CD14-positive monocyte (primary cell): Measurements from ENCODE around the gene AP1S1. TPM values are rescaled to one million over a fixed set of nuclear protein-coding genes. Genes with fewer than 3 reads are reported as not detected.

ENCODE experiments used
- DNase-seq, 3 donors: peaks; one replicate each; pipeline ENCODE4 v3.0.0-alpha.2; 2011 to 2022
- H2AFZ ChIP-seq: 2 replicates; pipeline ENCODE4 v1.6.0; 2012; ENCODE audit warnings: mild to moderate bottlenecking, low read depth, low read length, inconsistent platforms; ENCODE audit not compliant: insufficient read depth, poor library complexity, severe bottlenecking
- H3K27ac ChIP-seq, 2 donors: 1 replicate in 1 of 2; 2 replicates in 1 of 2; pipeline ENCODE4 v1.5.1; 2012 to 2013; ENCODE audit warnings: low read length in 2 of 2, control low read depth in 1 of 2, inconsistent platforms in 1 of 2, low read depth in 1 of 2, mild to moderate bottlenecking in 1 of 2
- H3K27me3 ChIP-seq, 2 donors: one replicate each; pipeline versions ENCODE4 v1.6.0 to v1.6.1; 2011 to 2013; ENCODE audit warnings: low read length in 2 of 2; ENCODE audit not compliant: control insufficient read depth in 2 of 2, insufficient read depth in 2 of 2
- H3K36me3 ChIP-seq, 2 donors: replicated peaks in 1 of 2; 1 replicate in 1 of 2; 2 replicates in 1 of 2; pipeline versions ENCODE4 v1.5.1 to v1.6.1; 2012 to 2013; ENCODE audit warnings: low read length in 2 of 2, control low read depth in 1 of 2, inconsistent platforms in 1 of 2, mild to moderate bottlenecking in 1 of 2; ENCODE audit not compliant: insufficient read depth in 2 of 2, control insufficient read depth in 1 of 2
- H3K4me1 ChIP-seq, 2 donors: 1 replicate in 1 of 2; 2 replicates in 1 of 2; pipeline versions ENCODE4 v1.5.1 to v1.6.1; 2012 to 2013; ENCODE audit warnings: low read length in 2 of 2, control low read depth in 1 of 2, inconsistent platforms in 1 of 2, mild to moderate bottlenecking in 1 of 2, moderate library complexity in 1 of 2; ENCODE audit not compliant: insufficient read depth in 2 of 2, control insufficient read depth in 1 of 2
- H3K4me2 ChIP-seq: replicated peaks from 2 replicates; pipeline ENCODE3; 2012; ENCODE audit warnings: low read length, moderate library complexity, mild to moderate bottlenecking; ENCODE audit not compliant: poor library complexity, severe bottlenecking; ENCODE audit errors: extremely low read depth
- H3K4me3 ChIP-seq, 3 experiments: fragments of 200-600 bp in 1 of 3; sonication (generic) in 1 of 3; replicated peaks in 1 of 3; 1 replicate in 2 of 3; 2 replicates in 1 of 3; pipeline ENCODE4 v1.5.1; 2011 to 2013; ENCODE audit warnings: low read length in 3 of 3, mild to moderate bottlenecking in 3 of 3, control low read depth in 2 of 3, low read depth in 2 of 3, inconsistent platforms in 1 of 3, moderate library complexity in 1 of 3
- H3K79me2 ChIP-seq: 2 replicates; pipeline ENCODE4 v1.6.0; 2012; ENCODE audit warnings: mild to moderate bottlenecking, control low read depth, inconsistent platforms, low read length, moderate library complexity; ENCODE audit not compliant: insufficient read depth
- H3K9ac ChIP-seq: 2 replicates; pipeline ENCODE4 v1.6.0; 2017; ENCODE audit warnings: low read length, mild to moderate bottlenecking; ENCODE audit not compliant: insufficient read depth, poor library complexity, severe bottlenecking
- H3K9me3 ChIP-seq, 2 donors: replicated peaks in 1 of 2; 1 replicate in 1 of 2; 2 replicates in 1 of 2; pipeline versions ENCODE4 v1.5.1 to v1.6.1; 2012 to 2013; ENCODE audit warnings: low read length in 2 of 2, control low read depth in 1 of 2; ENCODE audit not compliant: control insufficient read depth in 1 of 2, insufficient read depth in 1 of 2
- H4K20me1 ChIP-seq: 2 replicates; pipeline ENCODE4 v1.6.0; 2012; ENCODE audit warnings: mild to moderate bottlenecking, low read length, control low read depth, moderate library complexity; ENCODE audit not compliant: insufficient read depth
- H3K27ac Mint-ChIP-seq, 7 donors: one replicate each; pipeline ENCODE4 v1.8.0; 2020; ENCODE audit warnings: mild to moderate bottlenecking in 7 of 7, mixed read lengths in 7 of 7, moderate library complexity in 6 of 7, inconsistent platforms in 2 of 7
- H3K27me3 Mint-ChIP-seq, 3 donors: one replicate each; pipeline ENCODE4 v1.8.0; 2021 to 2022; ENCODE audit warnings: low read depth in 3 of 3, mild to moderate bottlenecking in 3 of 3, mixed read lengths in 3 of 3, moderate library complexity in 3 of 3, inconsistent platforms in 1 of 3
- H3K36me3 Mint-ChIP-seq, 2 donors: one replicate each; pipeline ENCODE4 v1.8.0; 2020; ENCODE audit warnings: mixed read lengths in 2 of 2, inconsistent platforms in 1 of 2, mild to moderate bottlenecking in 1 of 2
- H3K4me1 Mint-ChIP-seq: one replicate; pipeline ENCODE4 v1.8.0; 2020; ENCODE audit warnings: mild to moderate bottlenecking, mixed read lengths
- H3K4me3 Mint-ChIP-seq, 2 donors: one replicate each; pipeline ENCODE4 v1.8.0; 2020; ENCODE audit warnings: mild to moderate bottlenecking in 2 of 2, mixed read lengths in 2 of 2, moderate library complexity in 1 of 2
- H3K9me3 Mint-ChIP-seq, 7 donors: one replicate each; pipeline ENCODE4 v1.8.0; 2020 to 2022; ENCODE audit warnings: mixed read lengths in 7 of 7, mild to moderate bottlenecking in 6 of 7, moderate library complexity in 6 of 7, inconsistent platforms in 2 of 7
- WGBS: methylation state at CpG from one replicate; pipeline ENCODE4 v1.1.5; 2013; ENCODE audit warnings: missing lambda C conversion rate; ENCODE audit not compliant: insufficient coverage; 5-methylcytosine and 5-hydroxymethylcytosine counted together
- intact Hi-C, 2 donors: fragments of 100-400 bp; cut with micrococcal nuclease; formaldehyde crosslinking; loops; one replicate each; pipeline versions ENCODE4 v1.15.0 to v1.15.1; 2023
- polyA plus RNA-seq, 3 donors: library from polyadenylated mRNA; depleted of rRNA in 1 of 3; unstranded in 2 of 3; stranded (reverse) in 1 of 3; fragments of 300-500 nt in 2 of 3; fragments of >200 nt in 1 of 3; fragmentation: Illumina TruSeq in 2 of 3; gene quantifications; 1 replicate in 2 of 3; 2 replicates in 1 of 3; pipeline ENCODE4 v1.2.3, GENCODE V29; 2012 to 2021
- TF ChIP-seq, protein P1 (sequence below): fragments of 200-600 bp; IDR thresholded peaks from one replicate; pipeline ENCODE4 v1.8.0; 2022; ENCODE audit warnings: antibody characterized with exemption, mild to moderate bottlenecking

The AP1S1 gene
- polyA plus RNA-seq, 3 donors, result 10.1 to 21.3 (median 10.9) TPM

DNA sequence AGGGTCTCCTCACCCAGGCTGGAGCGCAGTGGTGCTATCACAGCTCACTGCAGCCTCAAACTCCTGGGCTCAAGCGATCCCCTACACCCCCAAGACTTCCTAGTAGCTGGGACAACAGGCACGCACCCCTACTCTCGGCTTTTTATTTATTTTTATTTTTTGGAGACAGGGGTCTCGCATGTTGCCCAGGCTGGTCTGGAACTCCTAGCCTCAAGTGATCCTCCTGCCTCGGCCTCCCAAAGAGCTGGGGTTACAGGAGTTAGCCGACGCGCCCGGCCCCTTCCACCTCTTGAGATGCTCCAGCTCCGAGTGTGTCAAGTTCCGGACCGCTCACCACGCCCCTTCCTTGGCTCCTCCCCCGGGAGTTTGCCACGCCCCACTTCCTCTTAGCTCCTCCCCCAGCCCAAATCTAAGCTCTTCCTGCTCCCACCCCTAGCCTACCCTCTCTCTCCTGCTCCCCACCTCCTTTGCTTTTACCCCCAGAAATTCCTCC is 19.5 kb downstream of the AP1S1 start:
- Histone ChIP-seq H3K9ac (no peak overlapping the region), H3K4me1 (peaks cover 41 to 48% of the 10 kb centered on the region in 2 donors), H3K79me2 (no peaks in the 10 kb centered on the region), H3K36me3 (no peaks in the 10 kb centered on the region), H3K27ac (no peak overlapping the region), H3K27me3 (peaks cover 78 to 100% of the 10 kb centered on the region in 2 donors), H3K4me2 (peak overlapping the region; percentile 20), H3K9me3 (peaks cover 5 to 47% of the 10 kb centered on the region in 2 donors), H4K20me1 (no peaks in the 10 kb centered on the region), H2AFZ (no peak overlapping the region), H3K4me3 (peak overlapping the region in 1 of 3 experiments; percentile 23)
- H3K4me3 Mint-ChIP-seq, result peak overlapping the region in 1 of 2 donors; percentile 87
- peak; percentile 43 to 62 (median 43) for DNase-seq
- peak overlapping the region in 1 of 7 donors; percentile 75 for H3K27ac Mint-ChIP-seq
- peaks cover 47% of the 10 kb centered on the region for H3K4me1 Mint-ChIP-seq
- intact Hi-C loops, result no loop called here
- peaks cover 6 to 50% (median 25%) of the 10 kb centered on the region in 7 donors for H3K9me3 Mint-ChIP-seq
- 6% methylated on average over 14 of the region's 16 CpGs for WGBS
- TF ChIP-seq, protein P1, sequence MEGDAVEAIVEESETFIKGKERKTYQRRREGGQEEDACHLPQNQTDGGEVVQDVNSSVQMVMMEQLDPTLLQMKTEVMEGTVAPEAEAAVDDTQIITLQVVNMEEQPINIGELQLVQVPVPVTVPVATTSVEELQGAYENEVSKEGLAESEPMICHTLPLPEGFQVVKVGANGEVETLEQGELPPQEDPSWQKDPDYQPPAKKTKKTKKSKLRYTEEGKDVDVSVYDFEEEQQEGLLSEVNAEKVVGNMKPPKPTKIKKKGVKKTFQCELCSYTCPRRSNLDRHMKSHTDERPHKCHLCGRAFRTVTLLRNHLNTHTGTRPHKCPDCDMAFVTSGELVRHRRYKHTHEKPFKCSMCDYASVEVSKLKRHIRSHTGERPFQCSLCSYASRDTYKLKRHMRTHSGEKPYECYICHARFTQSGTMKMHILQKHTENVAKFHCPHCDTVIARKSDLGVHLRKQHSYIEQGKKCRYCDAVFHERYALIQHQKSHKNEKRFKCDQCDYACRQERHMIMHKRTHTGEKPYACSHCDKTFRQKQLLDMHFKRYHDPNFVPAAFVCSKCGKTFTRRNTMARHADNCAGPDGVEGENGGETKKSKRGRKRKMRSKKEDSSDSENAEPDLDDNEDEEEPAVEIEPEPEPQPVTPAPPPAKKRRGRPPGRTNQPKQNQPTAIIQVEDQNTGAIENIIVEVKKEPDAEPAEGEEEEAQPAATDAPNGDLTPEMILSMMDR, result no peak
- peaks cover 10 to 26% of the 10 kb centered on the region in 2 donors for H3K36me3 Mint-ChIP-seq
- peaks cover 98 to 100% (median 99%) of the 10 kb centered on the region in 3 donors for H3K27me3 Mint-ChIP-seq

DNA sequence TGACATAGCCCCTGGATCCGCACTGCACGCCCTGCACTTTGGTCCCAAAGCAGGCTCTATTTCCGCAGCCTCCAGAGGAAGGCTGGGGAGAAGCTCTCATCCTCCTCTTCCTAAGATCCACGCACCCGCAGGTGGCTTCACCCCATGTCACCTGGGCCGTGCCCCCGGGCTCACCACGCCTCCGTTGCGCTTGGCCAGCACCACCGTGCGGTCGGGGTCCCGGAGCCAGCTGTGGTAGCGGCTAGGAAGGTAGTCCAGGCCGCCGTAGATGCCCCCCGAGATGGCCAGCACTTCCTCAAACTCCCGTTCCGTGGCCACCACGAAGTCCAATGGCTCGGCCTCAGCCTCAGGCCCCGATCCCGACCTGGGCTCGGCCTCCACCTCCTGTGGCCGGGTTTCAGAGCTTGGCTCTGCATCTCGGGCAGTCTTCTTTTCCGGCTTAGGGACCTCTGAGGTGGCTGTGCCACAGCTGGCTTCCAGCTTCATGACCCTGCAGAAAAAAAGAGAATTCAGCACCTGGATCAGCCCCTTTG is 20.1 kb downstream of the AP1S1 start:
- Histone ChIP-seq H3K4me2 (peak overlapping the region; percentile 8), H4K20me1 (no peaks in the 10 kb centered on the region), H3K27me3 (peaks cover 77 to 100% of the 10 kb centered on the region in 2 donors), H2AFZ (no peak overlapping the region), H3K27ac (no peak overlapping the region), H3K4me3 (peak overlapping the region in 1 of 3 experiments; percentile 23), H3K9me3 (peaks cover 5 to 47% of the 10 kb centered on the region in 2 donors), H3K4me1 (peaks cover 40 to 43% of the 10 kb centered on the region in 2 donors), H3K79me2 (no peaks in the 10 kb centered on the region), H3K36me3 (no peaks in the 10 kb centered on the region), H3K9ac (no peak overlapping the region)
- intact Hi-C loops, result no loop called here
- TF ChIP-seq, protein P1, result no peak
- H3K36me3 Mint-ChIP-seq, result peaks cover 10 to 21% of the 10 kb centered on the region in 2 donors
- 3% methylated on average over 27 of the region's 28 CpGs for WGBS
- H3K4me3 Mint-ChIP-seq, result peak overlapping the region; percentile 41 to 87
- no peak overlapping the region for H3K27ac Mint-ChIP-seq
- no peak for DNase-seq
- peaks cover 6 to 48% (median 23%) of the 10 kb centered on the region in 7 donors for H3K9me3 Mint-ChIP-seq
- peaks cover 45% of the 10 kb centered on the region for H3K4me1 Mint-ChIP-seq
- peaks cover 98 to 100% (median 99%) of the 10 kb centered on the region in 3 donors for H3K27me3 Mint-ChIP-seq
